CD4-positive, alpha-beta T cell treated with Interleukin-17A for 4 hours (primary cell): ENCODE measurements around the gene SLC9A8.

Experiments used
- DNase-seq: peaks from one replicate; pipeline ENCODE4 v3.0.0-alpha.2; 2020; ENCODE audit warnings: mixed read lengths

SLC9A8 gene

DNA sequence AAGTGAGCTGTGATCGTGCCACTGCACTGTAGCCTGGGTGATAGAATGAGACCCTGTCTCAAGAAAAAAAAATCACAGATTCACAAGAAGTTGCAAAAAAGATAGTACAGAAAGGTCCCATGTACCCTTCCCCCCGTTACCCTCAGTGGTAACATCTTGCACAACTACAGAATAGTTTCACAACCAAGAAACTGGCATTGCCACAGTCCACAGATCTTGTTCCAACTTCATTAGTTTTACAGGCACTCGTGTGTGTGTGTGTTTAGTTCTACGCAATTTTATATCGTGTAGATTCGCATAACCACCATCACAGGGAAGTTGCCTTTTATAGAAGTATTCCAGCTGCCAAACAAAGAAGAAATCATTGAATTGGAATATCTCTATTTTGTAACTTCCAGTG, 83.6 kb downstream of the SLC9A8 start:
- DNase-seq: no peak

DNA sequence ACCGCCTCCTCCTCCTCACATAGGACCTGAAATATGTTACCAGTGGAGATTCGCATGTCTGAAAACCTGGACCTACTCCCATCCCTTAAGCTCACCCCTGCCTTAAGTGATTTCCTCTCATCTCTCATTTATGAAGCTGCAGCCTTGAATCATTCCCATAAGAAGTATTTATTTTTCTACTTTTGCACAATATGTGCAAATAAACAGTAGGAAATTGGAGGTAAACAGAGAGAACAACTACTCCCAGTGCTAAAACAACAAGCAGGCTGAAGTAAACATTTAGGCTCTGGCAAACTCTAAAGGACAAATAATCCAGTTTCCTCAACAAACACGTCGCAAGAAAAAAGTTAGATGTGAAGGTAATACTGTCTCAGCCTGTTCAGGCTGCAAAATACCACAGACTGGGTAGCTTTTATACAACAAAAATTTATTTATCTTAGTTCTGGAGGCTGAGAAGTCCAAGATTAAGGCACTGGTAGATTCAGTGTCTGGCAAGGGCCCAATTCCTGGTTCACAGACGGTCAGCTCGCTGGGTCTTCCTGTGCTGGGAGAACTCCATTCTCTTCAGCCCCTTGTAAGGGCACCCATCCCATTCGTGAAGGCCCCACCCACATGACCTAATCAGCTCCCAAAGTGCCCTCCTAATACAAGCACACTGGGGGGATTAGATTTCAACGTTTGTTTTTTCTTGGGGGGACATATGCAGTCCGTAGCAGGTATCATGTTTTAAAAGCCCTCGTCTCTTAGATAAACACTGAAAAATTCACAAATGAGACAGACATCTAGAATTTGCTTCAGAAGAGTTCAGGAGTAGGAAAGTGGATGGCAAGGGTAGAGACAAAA, 87.1 kb downstream of the SLC9A8 start:
- no peak for DNase-seq

DNA sequence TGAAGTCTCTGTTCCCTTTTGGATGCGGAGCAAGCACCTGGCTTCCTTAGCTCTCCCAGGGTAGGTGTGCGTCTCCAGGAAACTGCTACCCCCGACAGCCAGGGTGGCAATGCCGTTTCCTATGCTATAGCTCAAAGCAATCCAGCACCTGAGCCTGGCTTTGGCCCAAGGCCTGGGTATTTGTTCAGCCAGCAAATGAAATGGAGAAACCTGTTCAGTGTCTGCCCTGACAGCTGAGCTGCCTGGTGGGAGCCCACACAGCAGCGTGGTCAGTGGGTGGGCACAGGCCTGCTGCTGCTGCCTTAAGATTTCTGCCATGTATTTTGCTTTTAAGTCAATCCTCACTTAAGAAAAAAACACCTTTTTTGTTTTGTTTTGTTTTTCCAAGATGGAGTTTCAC, 89.0 kb downstream of the SLC9A8 start:
- no peak for DNase-seq

DNA sequence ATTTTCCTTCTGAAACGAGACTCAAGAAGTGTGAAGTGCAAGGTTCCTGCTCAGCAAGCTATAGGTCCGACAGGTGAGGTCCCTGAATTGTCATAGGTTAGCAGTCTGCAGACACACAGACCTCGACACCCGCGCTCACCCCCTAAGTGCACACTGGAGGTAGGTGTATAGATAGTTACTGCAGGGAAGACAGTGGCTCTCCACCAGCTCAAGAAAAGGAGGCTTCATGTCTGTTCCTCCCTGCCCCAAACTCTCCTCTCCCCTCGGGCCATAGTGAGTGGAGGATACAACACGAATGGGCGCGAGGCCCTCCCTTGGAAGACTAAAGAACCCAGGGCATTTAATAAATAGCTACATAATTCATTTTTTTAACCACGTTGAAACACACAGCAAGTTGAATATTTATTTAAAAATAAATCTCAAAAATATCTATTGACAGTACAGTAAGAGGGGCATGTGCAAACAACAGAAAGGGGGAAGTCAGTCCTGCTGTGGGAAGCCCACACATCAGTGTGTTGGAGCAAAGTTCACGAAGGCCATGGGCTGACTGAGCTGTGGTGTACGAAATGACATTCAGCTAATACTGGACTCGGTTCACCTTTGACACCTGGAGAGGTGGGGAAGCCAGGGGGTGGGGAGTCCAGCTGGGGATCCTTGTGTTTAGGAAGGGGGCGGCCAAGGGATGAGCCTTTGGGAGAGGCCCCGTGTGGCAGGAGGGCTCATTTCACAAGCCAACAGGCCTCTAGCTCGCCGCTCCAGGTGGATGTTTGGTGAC, 92.0 kb downstream of the SLC9A8 start:
- no peak for DNase-seq

DNA sequence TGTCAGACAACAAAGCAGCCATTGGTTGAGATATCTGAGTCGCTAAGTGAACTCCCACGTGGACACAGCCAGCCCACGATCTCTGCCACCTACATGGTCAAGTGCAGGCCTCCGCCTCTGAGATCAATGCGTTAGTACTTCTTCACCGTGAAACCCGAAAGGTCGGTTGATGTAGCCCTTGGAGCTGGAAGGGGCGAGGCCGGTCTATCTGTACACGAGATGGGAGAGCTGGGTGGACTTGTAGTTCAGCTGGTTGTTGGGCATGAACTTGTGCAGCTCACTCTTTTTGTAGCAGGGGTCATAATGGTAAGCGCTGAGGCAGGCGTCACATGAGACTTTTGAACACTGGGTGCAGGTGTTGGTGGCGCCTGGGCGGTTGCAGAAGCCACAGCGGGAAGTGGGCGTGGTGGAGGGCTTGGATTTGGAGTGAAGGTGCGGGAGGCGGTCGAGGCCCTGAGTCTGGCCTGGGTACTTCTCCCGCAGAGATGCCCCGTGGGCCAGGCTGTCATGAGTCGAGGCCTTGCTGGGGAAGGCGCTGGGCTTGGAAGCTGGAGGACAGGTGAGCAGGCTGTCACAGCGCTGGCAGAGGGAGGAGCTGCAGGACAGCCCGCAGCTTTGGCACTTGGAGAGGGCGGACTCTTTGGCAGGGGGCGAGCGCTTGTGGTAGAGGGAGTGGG, 92.9 kb downstream of the SLC9A8 start:
- no peak for DNase-seq

DNA sequence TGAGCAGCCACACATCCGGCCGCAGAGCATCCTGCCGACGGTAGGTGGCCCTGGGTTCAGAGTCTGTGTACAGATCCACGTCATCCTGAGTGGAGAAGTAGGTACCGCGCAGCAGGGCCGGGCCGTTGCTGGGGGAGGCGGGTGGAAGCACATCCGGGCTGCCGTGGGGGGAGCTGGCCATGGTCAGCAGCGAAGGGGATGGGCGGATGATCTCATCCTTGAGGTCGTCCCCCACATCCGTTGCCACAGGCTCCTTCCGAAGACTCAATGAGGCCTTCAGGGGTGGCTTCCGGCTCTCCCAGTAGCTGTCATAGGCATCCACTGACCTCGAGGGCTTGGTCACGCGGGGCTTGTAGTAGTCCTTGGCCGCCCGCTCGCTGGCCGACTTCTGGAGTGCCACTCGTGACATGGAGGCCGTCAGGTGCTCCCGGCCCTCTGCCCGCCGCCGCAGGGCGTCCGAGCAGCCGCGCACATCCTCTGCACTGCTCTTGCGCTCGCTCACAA, 93.5 kb downstream of the SLC9A8 start:
- DNase-seq: no peak

DNA sequence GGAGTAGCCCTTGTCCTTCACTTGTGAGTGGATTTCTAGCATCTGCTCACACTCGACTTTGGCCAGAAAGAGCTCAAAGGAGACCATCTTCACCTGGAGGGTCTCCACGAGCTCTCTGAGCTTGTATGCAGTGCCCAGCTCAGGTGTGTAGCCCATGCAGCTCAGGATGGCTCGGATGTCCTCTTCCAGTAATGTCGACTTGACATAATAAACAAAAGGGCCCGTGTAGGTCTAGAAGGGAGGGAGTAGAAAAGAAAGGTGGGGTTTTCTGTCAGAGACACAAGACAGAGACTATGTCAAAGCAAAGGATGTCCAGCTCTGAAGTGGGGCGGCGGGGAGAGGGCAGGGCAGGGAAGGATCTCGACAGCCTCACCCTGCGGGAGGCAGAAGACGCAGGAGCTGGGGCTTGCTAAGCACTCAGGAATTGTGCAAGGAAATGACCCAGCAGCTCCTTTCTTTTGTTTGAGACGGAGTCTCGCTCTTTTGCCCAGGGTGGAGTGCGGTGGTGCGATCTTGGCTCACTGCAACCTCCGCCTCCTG, 94.1 kb downstream of the SLC9A8 start:
- DNase-seq: no peak

DNA sequence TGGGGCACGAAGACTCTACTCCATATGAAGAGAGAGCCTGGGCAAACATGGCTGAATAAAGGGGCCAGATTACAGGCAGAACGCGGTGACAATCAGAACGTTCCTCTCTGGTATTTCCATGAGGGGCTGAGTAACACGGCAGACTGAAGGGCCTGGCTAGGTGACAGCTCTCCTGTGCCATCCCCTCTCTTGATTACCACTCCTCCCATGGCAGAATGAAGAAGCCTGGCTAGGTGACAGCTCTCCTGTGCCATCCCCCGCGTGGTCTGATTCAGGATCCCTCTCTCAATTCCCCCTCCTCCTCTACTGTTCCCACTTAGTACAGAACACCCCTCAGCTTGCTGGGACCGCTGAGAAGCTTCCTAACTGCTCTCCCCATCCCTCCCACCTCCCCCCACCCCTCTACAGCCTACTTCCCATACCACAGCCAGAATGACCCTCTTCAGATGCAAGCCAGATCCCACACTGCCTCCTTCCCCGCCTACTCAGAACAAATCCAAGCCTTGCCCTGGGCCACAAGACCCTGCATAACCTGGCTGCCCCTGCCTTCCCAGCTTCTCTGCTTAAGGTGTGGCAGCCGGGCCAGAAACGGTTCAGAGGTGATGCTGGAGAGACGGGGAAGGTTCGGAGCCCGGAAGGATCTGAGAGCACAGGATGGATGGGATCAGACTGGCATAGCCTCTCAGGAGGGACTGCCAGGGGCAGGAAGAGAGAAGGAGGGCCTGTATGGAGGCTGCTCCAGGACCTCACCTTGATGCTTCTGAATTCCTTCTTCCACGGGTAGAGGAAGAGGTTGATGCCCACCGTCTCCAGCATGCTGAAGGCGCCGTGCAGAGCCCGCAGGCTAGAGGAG, 95.0 kb downstream of the SLC9A8 start:
- DNase-seq: no peak

DNA sequence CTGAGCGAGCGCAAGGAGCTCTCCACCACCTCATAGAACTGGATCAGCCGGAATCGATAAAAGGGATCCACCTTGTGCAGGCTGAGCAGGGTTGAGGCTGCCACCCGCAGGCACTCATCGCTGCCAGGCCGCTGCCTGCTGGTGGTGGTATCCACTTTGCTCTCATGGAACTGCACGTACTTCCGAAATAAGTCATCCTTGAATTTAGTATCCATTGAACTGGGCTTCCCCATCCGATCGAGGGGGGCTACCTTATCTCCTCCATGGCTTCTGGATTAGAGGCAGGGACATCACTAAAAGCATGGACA, 95.6 kb downstream of the SLC9A8 start:
- no peak for DNase-seq

DNA sequence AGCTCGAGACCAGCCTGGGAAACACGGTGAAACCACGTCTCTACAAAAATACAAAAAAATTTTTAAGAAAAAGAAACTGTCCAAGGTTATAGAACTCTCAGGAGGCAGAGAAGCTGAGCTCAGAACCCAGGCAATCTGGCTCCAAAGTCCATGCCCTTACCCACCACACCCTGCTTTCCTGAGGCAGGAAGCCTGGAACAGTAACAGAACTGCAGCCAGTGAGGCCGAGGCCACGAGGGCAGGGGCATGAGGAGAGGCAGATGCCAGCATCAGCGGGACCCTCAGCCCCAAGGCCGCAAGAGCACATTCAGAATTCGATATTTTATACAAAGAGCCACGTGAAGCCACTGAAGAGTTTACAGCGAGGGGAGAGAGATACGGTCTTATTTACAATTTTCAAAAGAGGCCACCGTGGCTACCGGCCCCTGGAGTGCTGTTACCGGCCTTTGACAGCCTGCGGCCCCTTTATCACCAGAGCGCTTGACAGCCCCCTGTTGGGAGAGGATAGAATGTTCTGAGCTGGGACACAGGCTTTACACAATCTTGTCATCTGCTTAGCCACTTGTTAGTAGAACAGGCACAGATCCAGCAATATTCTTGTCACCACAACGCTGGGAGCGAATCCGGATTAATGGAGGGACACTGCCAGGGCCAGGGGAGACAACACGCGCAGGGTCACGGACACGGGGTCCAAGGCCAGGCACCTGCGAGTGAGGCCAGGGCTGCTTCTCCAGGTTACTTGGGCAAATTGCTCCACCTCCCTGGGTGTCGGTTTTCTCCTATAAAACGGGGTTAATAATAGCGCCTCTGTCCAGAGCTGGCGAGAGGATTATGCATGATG, 97.1 kb downstream of the SLC9A8 start:
- no peak for DNase-seq

DNA sequence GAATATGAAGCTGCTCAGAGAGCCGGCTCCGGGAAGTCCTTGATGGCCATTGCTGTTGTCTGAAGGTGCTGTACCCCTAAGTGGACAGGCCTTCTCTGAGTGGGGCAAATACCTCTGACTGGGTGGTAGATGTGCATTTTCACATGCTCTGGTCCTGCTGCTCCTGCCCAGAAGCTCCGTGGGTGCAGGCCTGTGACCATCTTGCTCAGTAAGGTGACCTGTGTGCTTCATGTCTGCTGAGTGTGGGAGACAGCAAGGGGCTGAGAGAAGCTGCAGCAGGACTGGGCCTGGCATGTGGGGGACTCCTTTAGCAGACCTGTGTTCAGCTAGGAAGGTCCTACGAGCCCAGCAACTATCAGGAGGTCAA, 97.7 kb downstream of the SLC9A8 start:
- no peak for DNase-seq

DNA sequence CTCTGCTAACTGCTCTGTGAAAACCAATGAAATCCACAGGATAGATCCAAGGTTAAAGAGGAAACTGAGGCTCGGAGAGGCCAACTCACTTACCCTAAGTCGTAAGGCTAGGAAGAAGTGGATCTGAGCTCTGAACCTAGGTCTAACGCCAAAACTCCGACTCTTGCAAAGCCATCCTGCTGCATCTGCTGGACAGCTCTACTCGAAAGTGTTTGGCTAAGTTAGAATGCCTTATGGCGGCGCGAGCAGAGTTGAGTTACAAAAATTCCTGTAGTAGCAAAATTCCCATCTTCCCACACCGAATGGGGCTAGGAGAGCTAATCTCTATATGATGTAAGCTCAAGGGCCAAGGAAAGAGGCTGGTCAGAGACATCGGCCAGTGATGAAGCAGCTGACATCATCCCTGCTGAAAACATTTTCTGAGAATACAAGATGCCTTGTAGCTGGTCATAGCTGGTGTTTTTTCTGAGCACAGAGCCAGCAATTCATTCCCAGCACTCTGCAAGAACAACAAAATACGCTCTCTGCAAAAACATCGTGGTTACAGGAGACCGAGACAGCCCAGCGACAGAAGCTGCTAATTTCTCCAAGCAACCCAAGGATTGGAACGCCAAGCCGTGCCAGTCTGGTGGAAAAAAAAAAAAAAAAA, 100.9 kb downstream of the SLC9A8 start:
- no peak for DNase-seq

DNA sequence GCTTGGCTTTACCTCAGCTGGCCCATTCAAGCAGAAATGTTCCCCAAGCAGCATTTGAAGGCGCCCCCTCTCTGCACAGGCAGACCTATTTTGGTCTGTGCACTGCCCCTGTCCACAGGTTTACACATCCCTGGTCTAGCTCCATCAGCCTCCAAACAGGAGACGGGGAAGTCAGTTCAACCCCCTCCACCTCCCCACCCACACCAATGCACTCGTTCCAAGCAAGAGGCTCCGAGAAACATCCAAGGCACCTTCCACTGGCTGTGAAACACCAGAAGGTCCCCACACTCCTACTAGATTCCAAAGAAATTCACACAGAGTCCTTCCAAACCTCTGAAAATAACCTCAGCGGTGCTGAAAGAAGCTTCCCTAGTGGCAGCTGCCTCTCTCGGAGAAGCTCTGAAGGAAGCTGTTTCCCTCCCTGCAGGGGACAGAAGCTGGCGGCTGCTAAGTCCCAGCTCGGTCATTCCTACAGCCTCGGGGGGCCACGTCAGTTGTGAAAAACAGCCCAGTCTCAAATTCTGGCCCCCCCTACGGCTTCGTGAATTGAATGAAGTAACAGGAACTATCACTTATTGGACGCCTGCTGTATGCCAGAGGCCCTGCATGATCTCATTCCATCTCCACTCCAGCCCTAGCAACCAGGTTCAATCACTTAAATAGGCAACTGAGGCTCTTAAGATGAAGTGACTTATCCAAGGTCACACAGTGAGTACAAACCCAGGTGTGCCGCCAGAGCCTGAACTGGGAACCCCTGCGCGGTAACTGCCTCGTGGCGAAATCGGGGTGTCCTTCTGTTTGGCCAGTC, 101.9 kb downstream of the SLC9A8 start:
- DNase-seq: peak; percentile 12

DNA sequence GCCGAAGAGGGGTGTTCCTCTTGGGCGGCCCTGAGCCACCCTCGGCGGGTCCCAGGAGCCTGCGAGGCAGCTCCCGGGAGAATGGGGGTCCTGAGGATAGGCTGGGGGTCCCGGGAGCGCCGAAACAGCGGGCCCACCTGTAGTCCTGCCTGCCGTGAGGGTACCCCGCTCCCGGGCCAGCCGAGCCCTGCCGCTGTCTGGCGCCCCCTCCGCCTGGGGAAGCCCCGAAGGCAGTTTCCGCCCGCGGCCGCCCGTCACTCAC, 102.4 kb downstream of the SLC9A8 start:
- DNase-seq: no peak

DNA sequence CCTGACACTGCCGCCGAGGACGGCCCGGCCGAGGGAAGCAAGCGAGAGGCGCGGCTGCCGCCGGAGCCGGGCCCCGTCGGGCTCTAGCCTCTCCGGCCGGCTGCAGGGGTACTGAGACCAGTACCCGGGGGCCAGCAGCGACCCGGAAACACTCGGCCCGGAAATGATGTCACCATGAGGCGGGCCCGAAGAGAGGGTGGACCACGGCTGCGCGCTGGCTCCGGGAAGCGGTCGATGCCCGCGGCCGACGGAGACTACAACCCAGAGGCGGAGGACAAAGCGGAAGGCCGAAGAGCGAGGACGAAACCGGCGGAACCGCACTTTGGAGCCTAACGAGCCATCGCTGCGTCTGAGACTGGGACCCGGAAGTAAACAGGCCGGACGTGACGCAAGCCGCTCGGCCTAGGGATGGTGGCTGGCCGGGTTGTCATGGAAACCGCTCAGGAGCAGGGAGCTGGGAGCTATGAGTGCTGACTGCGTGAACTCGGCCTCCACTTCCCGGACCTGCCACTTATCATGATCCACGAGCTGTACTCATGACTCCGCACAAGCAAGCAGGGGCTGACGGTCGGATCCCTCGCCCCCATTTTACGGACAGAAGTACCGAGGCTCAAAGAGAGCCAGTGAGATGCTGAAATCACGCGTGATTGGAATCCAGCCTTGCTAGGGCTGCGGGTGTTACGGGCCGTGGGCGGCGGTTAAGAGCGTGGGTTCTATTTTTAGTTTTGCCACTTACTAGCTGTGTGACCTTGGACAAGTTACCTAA, 102.9 kb downstream of the SLC9A8 start, which contains the start of gene SPATA2:
TSS of gene SPATA2 (minus strand) at position 150 of the 766 bp plus-strand sequence. CDS start 7,039 bp downstream, outside the sequence.
- DNase-seq: peak; percentile 94

DNA sequence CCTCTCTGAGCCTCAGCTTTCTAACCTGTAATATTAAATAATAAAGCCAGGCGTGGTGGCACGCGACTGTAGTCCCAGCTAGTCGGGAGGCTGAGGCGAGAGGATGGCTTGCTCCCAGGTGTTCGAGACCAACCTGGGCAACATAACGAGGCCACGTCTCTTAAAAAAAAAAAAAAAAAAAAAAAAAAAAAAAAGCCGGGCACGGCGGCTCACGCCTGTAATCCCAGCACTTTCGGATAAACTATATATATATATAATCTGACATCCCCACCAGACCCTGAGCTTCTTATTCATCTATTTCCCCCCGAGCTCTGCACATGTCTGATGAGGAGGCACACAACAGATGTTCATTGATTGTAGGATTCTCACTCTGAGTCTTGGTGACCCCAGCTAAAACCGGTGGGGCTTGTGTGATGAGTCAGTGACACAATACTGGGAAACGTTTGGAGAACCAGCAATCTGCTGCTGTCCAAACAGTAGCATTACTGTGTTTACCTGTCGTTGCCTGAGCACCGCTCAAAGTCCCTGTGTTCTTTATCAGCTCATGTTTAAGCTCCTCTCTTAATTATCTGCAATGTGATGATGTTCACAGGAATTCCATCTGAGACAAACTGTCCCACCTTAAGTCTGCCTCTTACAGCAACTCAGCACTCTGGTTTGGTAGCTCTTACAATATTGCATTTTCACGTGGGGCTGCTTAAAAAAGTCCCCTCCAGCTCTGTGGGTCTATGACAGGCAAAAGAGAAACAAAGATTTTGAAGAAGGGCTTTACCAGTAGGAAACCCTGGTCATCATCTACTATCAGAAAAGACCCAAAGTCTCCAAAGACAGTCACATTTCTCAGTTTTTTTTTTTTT, 103.7 kb downstream of the SLC9A8 start:
- no peak for DNase-seq

DNA sequence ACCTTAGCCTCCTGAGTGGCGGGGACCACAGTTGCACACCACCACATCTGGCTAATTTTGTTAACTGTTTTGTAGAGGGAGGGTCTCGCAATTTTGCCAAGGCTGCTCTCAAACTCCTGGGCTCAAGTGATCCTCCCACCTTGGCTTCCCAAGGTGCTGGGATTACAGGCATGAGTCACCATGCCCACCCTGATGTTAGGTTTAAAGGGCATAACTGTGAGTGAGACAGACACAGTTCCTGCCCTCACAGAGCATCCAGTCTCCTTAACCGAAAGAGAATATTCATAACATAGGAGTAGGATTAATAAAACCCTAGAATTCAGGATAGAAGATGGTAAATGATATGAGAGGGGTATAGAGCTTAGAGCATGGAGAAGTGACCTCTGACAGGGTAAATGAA, 105.8 kb downstream of the SLC9A8 start:
- DNase-seq: no peak

DNA sequence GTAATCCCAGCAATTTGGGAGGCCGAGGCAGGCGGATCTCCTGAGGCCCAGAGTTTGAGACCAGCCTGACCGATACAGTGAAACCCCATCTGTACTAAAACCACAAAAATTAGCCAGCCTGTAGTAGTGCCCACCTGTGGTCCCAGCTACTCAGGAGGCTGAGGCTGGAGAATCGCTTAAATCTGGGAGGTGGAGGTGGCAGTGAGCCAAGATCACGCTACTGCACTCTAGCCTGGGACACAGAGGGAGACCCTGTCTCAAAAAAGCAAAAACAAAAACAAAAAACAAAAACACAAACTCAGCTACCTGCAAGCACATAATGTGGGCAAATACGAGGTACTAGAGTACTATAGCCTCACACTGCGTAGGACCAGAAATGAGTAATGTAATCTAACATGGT, 106.4 kb downstream of the SLC9A8 start:
- no peak for DNase-seq
